Renal cortex interstitium (tissue), 11 donors: Measurements from ENCODE around the gene DGLUCY. TPM values are rescaled to one million over a fixed set of nuclear protein-coding genes. Genes with fewer than 3 reads are reported as not detected.
A peak's percentile ranks its signal among the peaks of the same experiment; 100 is the strongest.
"Not testable (repeated sequence)": the region's sequence is repeated elsewhere in the genome, so short reads cannot be mapped to it uniquely, and the experiment has no call there.

ENCODE experiments used
- DNase-seq, 11 donors: peaks; one replicate each; pipeline ENCODE4 v3.0.0-alpha.2; 2013; ENCODE audit warnings: low read depth in 9 of 11, low spot score in 4 of 11; ENCODE audit errors: extremely low read depth in 1 of 11
- polyA plus RNA-seq, 3 donors: library from polyadenylated mRNA; unstranded; fragments of 120-200 nt; gene quantifications; one replicate each; pipeline ENCODE4 v1.2.1, GENCODE V29; 2013; ENCODE audit not compliant: insufficient read length in 3 of 3

Gene DGLUCY
- polyA plus RNA-seq, 3 donors = 65.4 to 79.2 (median 73.4) TPM

- no peak for DNase-seq
Measured at GRCh38 chr14:91155626-91156089, 41.8 kb downstream of the DGLUCY start.

GRCh38 chr14:91156142-91156666 is 42.3 kb downstream of the DGLUCY start:
- not testable (repeated sequence) for DNase-seq

- DNase-seq = not testable (repeated sequence)
Measured at GRCh38 chr14:91156877-91157276, 43.0 kb downstream of the DGLUCY start.

GRCh38 chr14:91158091-91158790 is 44.4 kb downstream of the DGLUCY start:
- no peak for DNase-seq

GRCh38 chr14:91159182-91159581 is 45.3 kb downstream of the DGLUCY start:
- no peak for DNase-seq

DNA sequence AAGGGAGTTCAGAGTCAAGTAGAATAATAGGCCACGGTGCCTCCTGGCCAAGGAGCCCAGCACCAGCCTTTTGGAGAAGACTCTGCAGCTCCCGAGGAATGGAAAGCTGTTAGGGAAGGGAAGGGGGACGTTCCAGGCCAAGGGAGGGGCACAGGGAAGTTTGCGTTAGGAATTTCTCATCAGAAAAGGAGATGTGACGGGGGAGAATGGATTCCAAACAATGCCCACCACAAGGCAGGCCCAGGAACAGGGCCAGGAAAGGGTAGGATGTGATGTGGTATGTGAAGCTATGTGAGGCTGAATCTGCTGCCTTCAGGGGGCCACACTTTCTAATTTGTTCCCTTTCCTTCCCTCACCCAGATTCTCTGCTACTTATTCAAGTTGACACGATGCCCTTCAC is 46.0 kb downstream of the DGLUCY start:
- no peak for DNase-seq

DNA sequence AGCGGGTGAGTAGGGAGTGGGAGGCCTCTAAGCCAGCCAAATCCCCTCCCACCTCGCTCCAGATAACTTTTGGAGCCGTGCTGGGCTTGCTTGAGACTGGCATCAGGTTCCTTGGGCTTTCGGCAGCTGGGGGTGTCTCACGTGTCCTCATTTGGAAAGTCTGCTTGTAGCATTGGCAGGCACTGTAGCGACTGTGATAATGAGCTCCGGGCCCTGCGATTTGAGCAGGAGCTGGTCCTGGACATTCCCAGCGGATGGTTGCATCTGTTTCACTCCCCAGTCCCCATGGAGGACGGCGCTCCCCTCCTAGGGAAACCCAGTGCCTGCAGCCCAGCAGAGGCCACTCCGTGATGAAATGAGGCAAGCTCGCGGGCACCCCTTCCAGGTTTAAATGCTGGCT is 49.4 kb downstream of the DGLUCY start:
- DNase-seq = no peak

GRCh38 chr14:91164676-91165075 is 50.8 kb downstream of the DGLUCY start:
- no peak for DNase-seq

GRCh38 chr14:91167380-91167770 is 53.5 kb downstream of the DGLUCY start:
- DNase-seq = no peak

DNA sequence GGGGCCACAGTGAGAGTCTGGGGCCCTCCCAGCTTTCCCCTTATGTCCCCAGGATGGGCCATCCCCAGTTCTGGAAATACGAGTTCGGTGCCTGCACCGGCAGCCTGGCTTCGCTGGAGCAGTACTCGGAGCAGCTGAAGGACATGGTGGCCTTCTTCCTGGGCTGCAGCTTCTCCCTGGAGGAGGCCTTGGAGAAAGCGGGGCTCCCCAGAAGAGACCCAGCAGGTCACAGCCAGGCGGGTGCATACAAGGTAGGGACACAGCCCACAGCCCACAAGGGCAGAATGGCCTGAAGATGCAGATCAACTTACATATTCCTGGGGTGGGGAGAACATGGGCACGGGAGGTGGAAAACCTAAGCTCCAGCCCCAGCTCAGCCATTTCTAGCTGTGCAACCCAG is 56.1 kb downstream of the DGLUCY start:
- no peak for DNase-seq

DNA sequence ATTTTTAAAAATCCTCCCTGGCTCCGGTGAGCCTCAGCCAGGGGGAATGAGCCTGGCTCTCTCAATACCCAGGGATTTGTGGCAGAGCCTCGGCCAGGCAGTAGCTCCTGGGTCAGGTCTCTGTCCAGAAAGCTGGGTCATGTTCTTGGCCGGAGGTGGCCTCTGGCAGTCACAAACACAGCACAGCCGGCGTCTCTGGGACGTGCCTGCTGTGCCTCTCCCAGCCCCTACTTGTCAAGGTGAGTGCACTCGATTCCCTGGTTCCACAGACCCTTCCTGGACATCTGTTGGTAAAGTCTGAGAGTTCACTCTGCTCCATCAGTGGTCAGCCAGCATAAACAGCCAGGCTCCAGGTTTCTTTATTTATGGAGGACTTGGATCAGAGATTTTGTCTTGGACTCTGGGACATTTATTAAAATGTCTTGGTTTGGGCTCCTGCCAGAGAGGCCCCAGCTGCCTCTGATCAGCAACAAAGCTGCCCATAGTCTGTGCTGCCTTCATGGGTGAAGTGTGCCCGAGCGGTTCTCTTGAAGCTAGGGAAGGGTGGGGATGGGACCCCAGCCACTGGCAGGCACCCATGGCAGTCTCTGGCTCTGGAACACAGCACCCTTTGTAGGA is 56.7 kb downstream of the DGLUCY start:
- DNase-seq = peak in 2 of 11 donors; percentile 26 to 30

DNA sequence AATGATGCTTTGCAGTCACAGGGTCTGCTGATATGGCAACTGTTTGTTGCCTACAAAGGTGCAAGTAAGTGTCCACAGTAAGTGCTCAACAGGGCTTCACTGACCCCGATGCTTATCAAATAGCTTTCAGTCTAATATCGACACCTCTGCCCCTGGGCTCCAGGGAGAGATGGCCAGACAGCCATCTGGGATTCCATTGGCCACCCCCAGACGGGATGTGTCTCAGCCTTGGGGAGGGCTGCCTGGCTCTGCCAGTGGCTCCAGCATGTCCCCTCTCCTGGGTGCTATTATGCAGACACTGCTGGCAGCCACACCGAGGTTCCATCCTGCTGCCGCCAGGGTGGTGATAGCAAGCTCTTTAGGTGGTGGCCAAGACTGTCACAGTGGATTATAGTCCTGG is 57.4 kb downstream of the DGLUCY start:
- no peak for DNase-seq

DNA sequence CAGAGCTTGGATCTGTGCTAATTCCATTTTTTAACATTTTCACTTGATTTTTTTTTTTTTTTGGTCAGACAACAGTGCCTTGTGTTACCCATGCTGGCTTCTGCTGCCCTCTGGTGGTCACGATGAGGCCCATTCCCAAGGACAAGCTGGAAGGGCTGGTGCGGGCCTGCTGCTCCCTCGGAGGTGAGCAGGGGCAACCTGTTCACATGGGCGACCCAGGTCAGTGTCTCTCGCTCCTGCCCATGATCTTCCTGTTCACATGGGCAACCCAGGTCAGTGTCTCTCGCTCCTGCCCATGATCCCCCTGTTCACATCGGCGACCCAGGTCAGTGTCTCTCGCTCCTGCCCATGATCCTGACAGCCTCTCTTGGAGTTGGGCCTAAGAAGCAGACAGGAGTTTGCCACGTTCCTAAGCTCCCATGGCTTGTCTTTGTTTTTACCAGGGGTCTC is 59.4 kb downstream of the DGLUCY start:
- DNase-seq = peak in 10 of 11 donors; percentile 47 to 76 (median 66)

DNA sequence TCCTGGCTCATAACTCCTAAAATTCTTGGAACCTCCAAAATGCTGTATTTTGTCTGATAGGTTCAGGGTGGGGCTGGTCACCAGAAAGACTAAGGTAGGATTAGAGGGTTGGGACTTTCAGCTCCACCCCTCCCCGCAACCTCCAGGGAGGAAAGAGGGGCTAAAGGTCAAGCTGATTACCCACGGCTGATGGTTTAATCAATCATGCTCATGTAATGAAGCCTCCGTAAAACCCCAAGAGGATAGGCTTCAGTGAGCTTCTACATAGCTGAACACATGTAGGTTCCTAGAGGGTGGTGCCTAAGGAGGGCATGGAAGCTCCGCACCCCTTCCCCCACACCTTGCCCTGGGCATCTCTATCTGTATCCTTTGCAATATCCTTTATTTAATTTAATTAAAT is 60.0 kb downstream of the DGLUCY start:
- DNase-seq = no peak

- DNase-seq = no peak
Measured at GRCh38 chr14:91175291-91176201, 61.7 kb downstream of the DGLUCY start.

GRCh38 chr14:91177073-91178034 is 63.5 kb downstream of the DGLUCY start:
- DNase-seq = peak; percentile 31 to 54 (median 41)

DNA sequence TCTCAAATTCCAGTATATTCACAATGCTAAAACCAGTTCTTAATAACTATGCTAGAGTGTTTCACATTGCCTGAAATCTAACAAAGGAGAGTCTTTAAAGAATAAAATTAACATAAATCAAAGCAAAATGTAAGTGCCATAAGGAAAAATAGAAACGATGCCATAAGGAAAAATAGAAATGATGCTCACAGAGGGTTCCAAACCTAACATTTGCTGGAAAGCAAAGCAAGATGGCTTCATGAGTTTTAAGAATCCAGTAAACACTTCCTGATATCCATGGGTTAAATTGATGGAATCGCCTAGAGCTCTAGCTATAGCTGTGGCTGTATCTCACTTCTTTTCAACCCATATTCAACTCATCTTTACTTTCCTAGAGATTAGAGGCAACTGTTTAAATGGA is 66.7 kb downstream of the DGLUCY start:
- no peak for DNase-seq

- DNase-seq = not testable (repeated sequence)
Measured at GRCh38 chr14:91182753-91183152, 68.9 kb downstream of the DGLUCY start.
